Measurements from ENCODE around the gene MCHR2. TPM values are rescaled to one million over a fixed set of nuclear protein-coding genes. Genes with fewer than 3 reads are reported as not detected.

Gene MCHR2
- total RNA-seq, 1 experiment from 2014 or later: not detected

- DNase-seq (ENCODE audit: low read depth, low spot score) (no peak), ATAC-seq (no peak)
- H3K4me2 ChIP-seq (ENCODE audit: low read length): no peak overlapping the region
- H2AFZ ChIP-seq (ENCODE audit: low read depth, low read length, poor library complexity, severe bottlenecking): no peak overlapping the region
- H3K36me3 ChIP-seq (ENCODE audit: control insufficient read depth in 1 of 2, insufficient read depth in 2 of 2, low read length in 2 of 2): no peaks in the 10 kb centered on the region
- H4K20me1 ChIP-seq (ENCODE audit: insufficient read depth): no peaks in the 10 kb centered on the region
- no TSS peak for BruUV-seq (replicated peaks)
- H3K4me1 ChIP-seq (ENCODE audit: control insufficient read depth in 1 of 2, insufficient read depth in 2 of 2, low read length in 2 of 2): no peaks in the 10 kb centered on the region
- H3K4me3 ChIP-seq (replicated peaks in 1 of 2; ENCODE audit: low read depth in 1 of 2, low read length in 2 of 2): no peak overlapping the region
- ChIA-PET RAD21 (ENCODE audit: low non-redundant PET in 1 of 2, low total read pairs in 2 of 2, uncharacterized antibody in 2 of 2, unreplicated experiment in 2 of 2) (no interaction called here), CTCF (no interaction called here), POLR2A (no interaction called here)
- no peak overlapping the region for H3K9ac ChIP-seq (ENCODE audit: low read length)
- H3K27me3 ChIP-seq (ENCODE audit: insufficient read depth, low read length): no peaks in the 10 kb centered on the region
- H3K27ac ChIP-seq (ENCODE audit: low read depth, low read length): no peak overlapping the region
- TF ChIP-seq ELF1 (IDR thresholded peaks at IDR 0.05; ENCODE audit: borderline replicate concordance, low read depth) (no peak), ATF3 (IDR thresholded peaks at IDR 0.05) (no peak), SP1 (IDR thresholded peaks at IDR 0.05; ENCODE audit: low read depth) (no peak), MAX (IDR thresholded peaks at IDR 0.05) (no peak), TCF7L2 (IDR thresholded peaks at IDR 0.05; ENCODE audit: borderline replicate concordance, extremely low read depth, insufficient read depth, insufficient read length) (no peak), EZH2 (IDR thresholded peaks at IDR 0.05) (no peak), POLR2AphosphoS5 (IDR thresholded peaks at IDR 0.05; ENCODE audit: low read depth, low read length) (no peak), FOSL1 (IDR thresholded peaks at IDR 0.05; ENCODE audit: low read depth) (no peak)
- no peaks in the 10 kb centered on the region for H3K9me3 ChIP-seq (ENCODE audit: control insufficient read depth in 1 of 2, insufficient read depth in 1 of 2, low read depth in 1 of 2, low read length in 2 of 2)
- intact Hi-C loops (cut with micrococcal nuclease): no loop called here
- no peaks in the 10 kb centered on the region for H3K9me2 ChIP-seq (ENCODE audit: insufficient read depth)
- no peaks in the 10 kb centered on the region for H3K79me2 ChIP-seq (ENCODE audit: insufficient read depth, low read length)
Observed at GRCh38 chr6:100008857-100009256, 14.8 kb upstream of the MCHR2 start.

GRCh38 chr6:100001915-100002388 is 7.9 kb upstream of the MCHR2 start:
- Histone ChIP-seq H4K20me1 (ENCODE audit: insufficient read depth) (no peaks in the 10 kb centered on the region), H3K27ac (ENCODE audit: low read depth, low read length) (no peak overlapping the region), H3K4me1 (ENCODE audit: control insufficient read depth in 1 of 2, insufficient read depth in 2 of 2, low read length in 2 of 2) (no peaks in the 10 kb centered on the region), H3K4me2 (ENCODE audit: low read length) (no peak overlapping the region), H3K9me3 (ENCODE audit: control insufficient read depth in 1 of 2, insufficient read depth in 1 of 2, low read depth in 1 of 2, low read length in 2 of 2) (no peaks in the 10 kb centered on the region), H3K27me3 (ENCODE audit: insufficient read depth, low read length) (no peaks in the 10 kb centered on the region), H3K9ac (ENCODE audit: low read length) (no peak overlapping the region), H3K9me2 (ENCODE audit: insufficient read depth) (no peaks in the 10 kb centered on the region), H2AFZ (ENCODE audit: low read depth, low read length, poor library complexity, severe bottlenecking) (peak overlapping the region; percentile 79), H3K4me3 (replicated peaks in 1 of 2; ENCODE audit: low read depth in 1 of 2, low read length in 2 of 2) (no peak overlapping the region), H3K36me3 (ENCODE audit: control insufficient read depth in 1 of 2, insufficient read depth in 2 of 2, low read length in 2 of 2) (no peaks in the 10 kb centered on the region), H3K79me2 (ENCODE audit: insufficient read depth, low read length) (no peaks in the 10 kb centered on the region)
- TF ChIP-seq CTCF (IDR thresholded peaks at IDR 0.05 in 2 of 3, conservative IDR thresholded peaks at IDR 0.05 in 1 of 3; ENCODE audit: borderline replicate concordance in 1 of 3, insufficient read depth in 1 of 3, low read depth in 2 of 3, low read length in 2 of 3) (peak; percentile 66 to 93 (median 90); a peak in 5 of 6 replicates), RAD21 (IDR thresholded peaks at IDR 0.05; ENCODE audit: low read depth) (peak; percentile 81), ELF1 (IDR thresholded peaks at IDR 0.05; ENCODE audit: borderline replicate concordance, low read depth) (no peak), JUND (IDR thresholded peaks at IDR 0.05) (no peak)
- ChIA-PET CTCF (interaction anchor here (0.6 to 2.6 kb wide), 20 partner anchors 9 to 655 kb away, joined by 3 to 43 read pairs (median 4); no protein-coding TSS in a partner anchor), RAD21 (ENCODE audit: low non-redundant PET in 1 of 2, low total read pairs in 2 of 2, uncharacterized antibody in 2 of 2, unreplicated experiment in 2 of 2) (interaction anchor here in 1 of 2 experiments (0.6 to 1.0 kb wide), 2 partner anchors 98 to 134 kb away, joined by 3 to 6 read pairs; no protein-coding TSS in a partner anchor), POLR2A (no interaction called here)
- ATAC-seq: peak; percentile 89
- peak; percentile 29 for DNase-seq (ENCODE audit: low read depth, low spot score)
- intact Hi-C loops (cut with micrococcal nuclease): loop anchor here (2.0 to 5.0 kb wide), 2 partner anchors 97 to 475 kb away; no protein-coding TSS in a partner anchor
- BruUV-seq (replicated peaks): no TSS peak
